Measurements from ENCODE around the gene SLC38A8. TPM values are rescaled to one million over a fixed set of nuclear protein-coding genes. Genes with fewer than 3 reads are reported as not detected.

Gene SLC38A8
- total RNA-seq, 1 donor from 2014 or later: not detected

GRCh38 chr16:83998091-83998490 is 44.5 kb downstream of the SLC38A8 start:
- no peak overlapping the region for H3K27ac Mint-ChIP-seq
- no peak for TF ChIP-seq CTCF (conservative IDR thresholded peaks at IDR 0.05)
- H3K27me3 Mint-ChIP-seq: no peaks in the 10 kb centered on the region
- H3K9me3 Mint-ChIP-seq: no peaks in the 10 kb centered on the region
- no peak overlapping the region for H3K4me3 Mint-ChIP-seq
- H3K36me3 Mint-ChIP-seq: no peaks in the 10 kb centered on the region
- peaks cover 24% of the 10 kb centered on the region for H3K4me1 Mint-ChIP-seq (ENCODE audit: unreplicated experiment)
- DNase-seq (ENCODE audit: extremely low spot score, unreplicated experiment): no peak

- Mint-ChIP-seq H3K4me3 (no peak overlapping the region), H3K9me3 (no peaks in the 10 kb centered on the region), H3K36me3 (no peaks in the 10 kb centered on the region), H3K4me1 (ENCODE audit: unreplicated experiment) (peaks cover 28% of the 10 kb centered on the region), H3K27ac (no peak overlapping the region), H3K27me3 (no peaks in the 10 kb centered on the region)
- TF ChIP-seq CTCF (conservative IDR thresholded peaks at IDR 0.05): no peak
- DNase-seq (ENCODE audit: extremely low spot score, unreplicated experiment): no peak
These were observed 45.9 kb downstream of the SLC38A8 start for GRCh38 chr16:83996481-83997252.

- Mint-ChIP-seq H3K27me3 (no peaks in the 10 kb centered on the region), H3K4me1 (ENCODE audit: unreplicated experiment) (peaks cover 28% of the 10 kb centered on the region), H3K4me3 (no peak overlapping the region), H3K27ac (peak overlapping the region; percentile 84), H3K9me3 (no peaks in the 10 kb centered on the region), H3K36me3 (no peaks in the 10 kb centered on the region)
- no peak for DNase-seq (ENCODE audit: extremely low spot score, unreplicated experiment)
- TF ChIP-seq CTCF (conservative IDR thresholded peaks at IDR 0.05): no peak
These were observed 46.8 kb downstream of the SLC38A8 start for GRCh38 chr16:83995754-83996153.

GRCh38 chr16:83994703-83995102 is 47.9 kb downstream of the SLC38A8 start:
- H3K27ac Mint-ChIP-seq: no peak overlapping the region
- peaks cover 32% of the 10 kb centered on the region for H3K4me1 Mint-ChIP-seq (ENCODE audit: unreplicated experiment)
- DNase-seq (ENCODE audit: extremely low spot score, unreplicated experiment): no peak
- no peak overlapping the region for H3K4me3 Mint-ChIP-seq
- H3K9me3 Mint-ChIP-seq: no peaks in the 10 kb centered on the region
- no peaks in the 10 kb centered on the region for H3K36me3 Mint-ChIP-seq
- H3K27me3 Mint-ChIP-seq: no peaks in the 10 kb centered on the region
- no peak for TF ChIP-seq CTCF (conservative IDR thresholded peaks at IDR 0.05)

GRCh38 chr16:83994087-83994486 is 48.5 kb downstream of the SLC38A8 start:
- H3K4me3 Mint-ChIP-seq: no peak overlapping the region
- TF ChIP-seq CTCF (conservative IDR thresholded peaks at IDR 0.05): no peak
- peaks cover 38% of the 10 kb centered on the region for H3K4me1 Mint-ChIP-seq (ENCODE audit: unreplicated experiment)
- no peaks in the 10 kb centered on the region for H3K9me3 Mint-ChIP-seq
- no peak overlapping the region for H3K27ac Mint-ChIP-seq
- H3K27me3 Mint-ChIP-seq: peaks cover 3% of the 10 kb centered on the region
- no peaks in the 10 kb centered on the region for H3K36me3 Mint-ChIP-seq
- no peak for DNase-seq (ENCODE audit: extremely low spot score, unreplicated experiment)
